Aorta (tissue), 5 donors: ENCODE data around the gene SLCO2A1. TPM values are rescaled to one million over a fixed set of nuclear protein-coding genes. Genes with fewer than 3 reads are reported as not detected.
"Not testable (repeated sequence)": the region's sequence is repeated elsewhere in the genome, so short reads cannot be mapped to it uniquely, and the experiment has no call there.

Source experiments
- ATAC-seq: fragments of 200-7000 bp; cut with Tn5 transposase; one replicate; pipeline ENCODE4 v1.9.1; 2022; ENCODE audit warnings: moderate library complexity; ENCODE audit not compliant: low FRiP score
- DNase-seq, 2 donors: peaks; one replicate each; pipeline ENCODE4 v3.0.0-alpha.2; 2020
- H3K27ac ChIP-seq, 2 donors: one replicate each; pipeline ENCODE4 v1.5.1; 2013; ENCODE audit warnings: low read length in 2 of 2, mild to moderate bottlenecking in 2 of 2, moderate library complexity in 2 of 2, control low read depth in 1 of 2, inconsistent platforms in 1 of 2, low read depth in 1 of 2
- H3K27me3 ChIP-seq, 2 donors: one replicate each; pipeline ENCODE4 v1.6.1; 2013; ENCODE audit warnings: control low read depth in 1 of 2, low read length in 1 of 2, mild to moderate bottlenecking in 1 of 2, moderate library complexity in 1 of 2; ENCODE audit not compliant: insufficient read depth in 2 of 2, control insufficient read depth in 1 of 2
- H3K36me3 ChIP-seq, 2 donors: one replicate each; pipeline ENCODE4 v1.6.1; 2013; ENCODE audit warnings: control low read depth in 1 of 2, low read length in 1 of 2, mild to moderate bottlenecking in 1 of 2; ENCODE audit not compliant: insufficient read depth in 2 of 2, control insufficient read depth in 1 of 2
- H3K4me1 ChIP-seq, 2 donors: one replicate each; pipeline ENCODE4 v1.6.1; 2013; ENCODE audit warnings: low read length in 2 of 2, control low read depth in 1 of 2, mild to moderate bottlenecking in 1 of 2, moderate library complexity in 1 of 2; ENCODE audit not compliant: insufficient read depth in 2 of 2, control insufficient read depth in 1 of 2
- H3K4me3 ChIP-seq, 2 donors: one replicate each; pipeline ENCODE4 v1.5.1; 2013; ENCODE audit warnings: low read length in 2 of 2, control low read depth in 1 of 2, mild to moderate bottlenecking in 1 of 2
- H3K9me3 ChIP-seq: one replicate; pipeline ENCODE4 v1.6.1; 2013; ENCODE audit warnings: mild to moderate bottlenecking, low read length; ENCODE audit not compliant: control insufficient read depth
- WGBS, 2 donors: extraction: QIAGEN DNeasy Blood & Tissue Kit; methylation state at CpG; one replicate each; pipeline ENCODE4 v1.1.7; 2013; 5-methylcytosine and 5-hydroxymethylcytosine counted together
- intact Hi-C, 2 donors: fragments of 100-400 bp; cut with DNase I; formaldehyde crosslinking; loops; one replicate each; pipeline versions ENCODE4 v1.14.2 to v1.15.0; 2022
- polyA plus RNA-seq, 2 donors: library from polyadenylated mRNA; stranded (reverse); fragments of 200-250 nt; gene quantifications; one replicate each; pipeline ENCODE4 v1.2.3, GENCODE V29; 2013
- total RNA-seq, 2 donors: library from RNA; stranded (reverse); fragmentation: NEBNext Ultra II Directional; extraction: Animal tissue kit (Norgen Biotek cat#: 25700); gene quantifications; one replicate each; pipeline ENCODE4 v1.2.1, GENCODE V29; 2021
- donor health status: healthy with polysubstance abuse.
- donor health status: Bipolar disorder and iron deficiency.
- donor health status: DM: no; HTN: no; CAD: no.
- donor health status: DM: no; HTN: no; CAD: no.
- donor health status: DM: yes; HTN: yes; CAD: no.

The SLCO2A1 gene
- total and polyA plus RNA-seq, 4 donors = 0.25 to 101 (median 49.8) TPM

DNA sequence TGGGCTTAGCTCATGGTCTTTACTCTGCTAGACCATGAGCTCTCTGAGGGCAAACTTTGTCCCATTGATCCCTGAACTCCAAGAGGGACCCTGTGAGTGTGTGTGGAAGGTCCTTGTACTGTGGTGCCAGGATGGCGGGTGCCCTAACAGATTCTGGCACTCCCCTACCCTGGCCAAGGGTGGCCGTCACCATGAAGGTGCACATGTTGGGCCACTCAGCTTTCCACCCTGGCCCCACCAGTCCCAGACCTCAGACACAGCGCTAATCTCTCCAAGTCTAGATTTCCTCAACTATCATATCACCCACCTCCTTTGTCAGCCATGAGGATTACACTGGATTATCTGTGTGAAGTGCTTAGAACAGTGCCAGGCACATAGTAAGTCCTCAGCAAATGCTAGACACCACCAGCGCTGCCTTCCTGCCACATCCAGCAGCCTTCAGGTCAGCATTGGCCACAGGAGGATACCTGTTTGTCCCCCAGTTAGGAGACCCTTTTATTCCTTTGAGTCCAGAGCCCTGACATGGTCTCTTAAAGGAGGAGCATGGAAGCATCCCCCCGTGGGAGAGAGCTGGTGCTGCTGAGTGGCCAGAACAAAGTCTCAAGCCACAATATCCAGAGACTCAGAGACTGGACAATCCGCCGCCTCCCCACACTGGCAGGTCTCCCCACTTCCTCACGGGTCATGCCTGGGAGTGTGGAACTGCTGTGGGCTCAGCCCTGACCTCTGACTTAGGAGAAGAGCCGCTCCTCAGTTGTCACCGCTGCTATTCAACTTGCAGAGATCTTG lies 44.5 kb upstream of the SLCO2A1 start:
- ATAC-seq (no peak), DNase-seq (peak in 1 of 2 donors; percentile 58)
- H3K9me3 ChIP-seq = no peaks in the 10 kb centered on the region
- H3K4me3 ChIP-seq = no peak overlapping the region
- 88 to 91% methylated on average over 10 of the region's 10 CpGs for WGBS, 2 donors
- H3K4me1 ChIP-seq = no peaks in the 10 kb centered on the region
- no peak overlapping the region for H3K27ac ChIP-seq
- intact Hi-C loops = no loop called here
- H3K27me3 ChIP-seq = no peaks in the 10 kb centered on the region
- H3K36me3 ChIP-seq = no peaks in the 10 kb centered on the region

DNA sequence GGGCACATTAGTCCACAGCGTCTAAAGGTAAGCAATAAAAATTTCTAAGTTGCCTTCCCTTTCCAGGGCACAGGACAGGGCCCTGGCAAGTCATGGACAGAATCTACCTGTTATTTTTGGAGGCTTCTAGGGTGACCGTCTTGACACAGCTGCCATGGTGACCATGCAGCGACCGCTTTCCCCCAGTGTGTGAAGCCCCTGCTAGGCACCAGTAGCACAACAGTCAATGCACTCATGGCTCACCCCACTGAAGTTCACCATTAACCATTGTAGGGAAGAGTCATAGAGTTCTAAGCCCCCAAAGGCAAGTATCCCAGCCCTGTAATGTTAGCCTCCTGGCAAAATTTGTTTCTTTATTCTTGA lies 43.8 kb upstream of the SLCO2A1 start:
- intact Hi-C loops = no loop called here
- 89 to 95% methylated on average over 4 of the region's 4 CpGs for WGBS, 2 donors
- Histone ChIP-seq H3K4me1 (no peaks in the 10 kb centered on the region), H3K27ac (no peak overlapping the region), H3K4me3 (no peak overlapping the region), H3K9me3 (no peaks in the 10 kb centered on the region), H3K36me3 (no peaks in the 10 kb centered on the region), H3K27me3 (no peaks in the 10 kb centered on the region)
- ATAC-seq (no peak), DNase-seq (peak in 1 of 2 donors; percentile 32)

DNA sequence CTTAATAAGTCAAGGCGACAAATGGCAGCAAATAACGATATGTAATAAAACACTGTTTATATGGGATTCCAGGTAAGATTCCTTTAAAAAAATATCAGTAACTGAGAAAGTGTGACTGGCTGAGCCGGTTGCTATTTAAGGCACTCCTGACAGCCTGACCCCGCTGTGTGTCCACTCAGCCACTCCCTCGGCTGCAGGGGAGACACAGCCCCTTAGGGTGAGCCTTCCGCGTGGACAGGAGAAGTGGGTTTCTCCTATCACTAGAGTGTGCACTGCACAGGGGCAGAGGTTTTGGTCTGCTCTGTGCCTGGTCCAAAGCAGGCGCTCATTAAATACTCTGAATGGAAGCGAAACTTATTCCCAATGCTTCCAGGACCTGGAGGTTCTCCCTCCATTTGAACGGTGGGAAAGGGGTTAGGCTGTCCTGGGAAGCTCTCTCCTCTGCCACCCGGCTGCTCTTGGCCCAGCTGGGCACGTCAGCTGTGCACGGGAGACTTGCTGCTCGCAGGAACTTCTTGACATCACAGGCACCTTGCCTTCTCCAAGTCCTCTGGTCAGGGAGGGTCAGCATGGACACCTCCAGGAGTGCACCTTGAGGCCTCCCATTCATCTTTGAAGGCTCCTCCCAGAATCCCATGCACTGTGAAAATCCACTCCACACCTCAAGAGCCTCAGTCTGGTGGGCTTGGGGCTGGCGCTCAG lies 43.3 kb upstream of the SLCO2A1 start:
- Histone ChIP-seq H3K27ac (no peak overlapping the region), H3K4me1 (no peaks in the 10 kb centered on the region), H3K36me3 (no peaks in the 10 kb centered on the region), H3K4me3 (no peak overlapping the region), H3K27me3 (no peaks in the 10 kb centered on the region), H3K9me3 (no peaks in the 10 kb centered on the region)
- WGBS, 2 donors = 89 to 91% methylated on average over 15 of the region's 15 CpGs
- peak in 1 of 2 donors; percentile 38 for DNase-seq
- intact Hi-C loops = no loop called here
- no peak for ATAC-seq

DNA sequence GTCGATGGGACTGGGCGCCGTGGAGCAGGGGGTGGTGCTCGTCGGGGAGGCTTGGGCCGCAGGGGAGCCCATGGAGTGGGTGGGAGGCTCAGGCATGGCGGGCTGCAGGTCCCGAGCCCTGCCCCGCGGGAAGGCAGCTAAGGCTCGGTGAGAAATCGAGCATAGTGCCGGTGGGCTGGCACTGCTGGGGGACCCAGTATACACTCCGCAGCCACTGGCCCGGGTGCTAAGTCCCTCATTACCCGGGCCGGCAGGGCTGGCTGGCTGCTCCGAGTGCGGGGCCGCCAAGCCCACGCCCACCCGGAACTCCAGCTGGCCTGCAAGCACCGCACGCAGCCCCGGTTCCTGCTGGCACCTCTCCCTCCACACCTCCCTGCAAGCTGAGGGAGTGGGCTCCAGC lies 40.6 kb upstream of the SLCO2A1 start:
- peak in 1 of 2 donors; percentile 57 for DNase-seq
- H3K4me3 ChIP-seq, H3K27ac ChIP-seq, intact Hi-C loops, H3K27me3 ChIP-seq, ATAC-seq, H3K4me1 ChIP-seq, H3K9me3 ChIP-seq, H3K36me3 ChIP-seq: not testable (repeated sequence)
- WGBS, 2 donors = 95 to 96% methylated on average over 25 of the region's 25 CpGs

DNA sequence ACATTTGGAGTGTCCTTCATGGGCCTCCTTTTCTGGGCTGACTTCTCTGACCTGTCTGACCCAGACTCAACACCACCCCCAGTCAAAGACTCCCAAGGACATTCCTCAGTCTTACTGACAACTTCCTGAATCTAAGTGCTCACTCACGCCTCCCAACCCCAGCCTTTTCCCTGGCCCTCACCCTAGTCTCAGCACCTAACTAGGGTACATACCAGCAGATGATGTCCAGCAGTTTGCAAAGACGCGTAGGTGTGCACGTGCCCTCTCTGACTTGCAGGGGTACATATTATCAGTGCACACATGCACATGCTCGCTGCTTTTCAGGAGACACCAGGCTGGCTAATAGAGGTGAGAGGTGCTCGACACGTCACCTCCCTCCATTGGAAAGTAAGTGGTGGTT lies 38.7 kb upstream of the SLCO2A1 start:
- intact Hi-C loops = no loop called here
- Histone ChIP-seq H3K4me3 (no peak overlapping the region), H3K9me3 (no peaks in the 10 kb centered on the region), H3K27ac (no peak overlapping the region), H3K36me3 (no peaks in the 10 kb centered on the region), H3K4me1 (no peaks in the 10 kb centered on the region), H3K27me3 (no peaks in the 10 kb centered on the region)
- WGBS, 2 donors = 96 to 99% methylated on average over 7 of the region's 7 CpGs
- ATAC-seq (no peak), DNase-seq (peak in 1 of 2 donors; percentile 26)

DNA sequence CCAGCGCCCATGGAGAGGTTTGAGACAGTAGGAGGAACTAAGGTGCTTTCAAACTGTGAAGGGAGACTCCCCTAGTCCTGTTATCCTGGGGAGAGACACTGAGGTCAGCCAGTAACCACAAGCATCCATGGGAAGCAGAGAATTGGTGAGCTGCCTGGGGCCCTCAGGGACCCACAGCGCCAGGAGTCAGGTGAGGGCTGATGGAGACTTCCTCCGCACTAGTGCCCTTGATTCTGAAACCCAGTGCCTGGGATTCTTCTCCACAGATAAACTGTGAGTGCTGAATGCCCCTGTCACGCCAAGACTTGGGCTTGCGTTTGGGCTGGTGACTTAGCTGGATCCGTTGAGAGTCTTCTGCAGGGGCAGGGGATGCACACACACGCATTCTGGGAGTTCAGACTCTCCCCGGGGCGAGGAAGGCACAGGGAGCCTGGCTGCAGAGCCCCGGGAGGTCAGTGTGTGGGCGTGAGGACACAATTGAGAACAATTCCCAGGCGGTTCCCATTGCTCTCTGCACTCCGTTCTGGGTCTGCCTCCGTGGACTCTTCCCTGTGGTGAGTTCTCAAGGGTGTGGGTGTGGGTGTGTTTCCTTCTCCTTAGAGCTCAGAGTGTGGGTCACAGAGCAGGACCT lies 37.9 kb upstream of the SLCO2A1 start:
- peak in 1 of 2 donors; percentile 63 for DNase-seq
- Histone ChIP-seq H3K27me3 (no peaks in the 10 kb centered on the region), H3K4me1 (no peaks in the 10 kb centered on the region), H3K4me3 (no peak overlapping the region), H3K27ac (no peak overlapping the region), H3K9me3 (no peaks in the 10 kb centered on the region), H3K36me3 (no peaks in the 10 kb centered on the region)
- WGBS, 2 donors = 86 to 90% methylated on average over 14 of the region's 14 CpGs
- no peak for ATAC-seq
- intact Hi-C loops = no loop called here

DNA sequence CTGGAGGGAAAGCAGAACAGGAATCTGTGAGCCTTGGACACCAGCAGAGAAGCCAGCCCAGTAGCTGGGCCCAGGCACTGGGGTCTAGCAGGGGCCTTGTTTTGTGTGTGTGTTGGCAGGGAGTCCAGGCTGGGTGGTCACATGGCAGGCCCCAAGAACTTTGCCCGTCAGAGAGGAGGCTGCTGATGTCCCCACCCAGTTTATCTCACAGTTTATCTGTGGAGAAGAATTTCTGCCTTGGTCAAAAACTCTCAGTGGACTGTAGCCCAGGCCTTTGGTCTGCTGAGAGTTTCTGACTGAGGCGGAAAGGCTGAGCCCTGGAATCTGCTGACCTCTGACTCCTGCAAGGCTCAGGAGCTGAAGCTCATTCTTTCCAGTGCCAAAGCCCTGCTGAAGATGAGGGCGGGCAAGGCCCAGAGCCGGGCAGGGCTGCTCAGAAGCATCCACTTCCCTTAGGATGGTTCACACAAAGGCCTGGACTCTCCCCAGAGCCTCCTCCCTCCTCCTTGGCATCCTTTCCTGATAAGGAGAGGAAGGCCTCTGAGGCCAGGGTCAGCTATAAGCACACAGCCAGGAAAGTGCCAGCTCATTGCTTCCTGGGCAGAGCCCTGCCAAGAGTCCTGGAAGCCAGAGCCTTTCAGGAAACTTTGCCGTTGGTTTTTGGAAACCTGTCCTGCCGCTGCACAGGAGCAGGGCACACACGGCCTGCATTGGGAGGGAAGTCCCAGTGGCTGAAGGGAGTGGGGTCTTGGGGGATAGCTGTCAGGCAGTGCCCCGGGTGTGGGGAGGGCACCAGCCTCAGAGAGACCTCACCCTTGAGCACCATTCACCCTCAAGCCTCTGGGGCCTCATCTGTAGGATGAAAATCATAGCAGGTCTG lies 37.2 kb upstream of the SLCO2A1 start:
- 72% methylated on average over 8 of the region's 8 CpGs for WGBS, 2 donors
- Histone ChIP-seq H3K4me1 (no peaks in the 10 kb centered on the region), H3K4me3 (no peak overlapping the region), H3K27me3 (no peaks in the 10 kb centered on the region), H3K36me3 (no peaks in the 10 kb centered on the region), H3K27ac (no peak overlapping the region), H3K9me3 (no peaks in the 10 kb centered on the region)
- ATAC-seq (peak; percentile 61), DNase-seq (no peak)
- intact Hi-C loops = no loop called here

DNA sequence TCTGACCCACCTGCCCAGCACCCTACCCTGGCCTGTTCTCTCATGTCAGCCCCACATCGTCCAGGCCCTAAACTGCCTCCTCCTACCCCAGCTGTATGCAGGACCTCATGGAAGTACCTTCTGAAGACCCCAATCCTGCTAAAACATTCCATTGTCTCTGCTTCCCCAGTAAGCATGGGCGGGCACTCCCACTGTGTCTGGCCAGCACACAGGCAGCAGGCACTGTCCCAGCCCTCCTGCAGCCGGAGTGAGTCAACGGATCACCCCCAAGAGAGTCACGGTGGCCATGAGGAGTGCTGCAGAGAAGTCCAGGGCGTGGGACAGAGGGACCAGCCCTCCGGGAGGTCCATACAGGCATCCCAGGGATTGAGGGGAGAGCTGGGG lies 36.4 kb upstream of the SLCO2A1 start:
- Histone ChIP-seq H3K9me3 (no peaks in the 10 kb centered on the region), H3K27ac (no peak overlapping the region), H3K4me3 (no peak overlapping the region), H3K4me1 (no peaks in the 10 kb centered on the region), H3K36me3 (no peaks in the 10 kb centered on the region), H3K27me3 (no peaks in the 10 kb centered on the region)
- 85 to 86% methylated on average over 7 of the region's 7 CpGs for WGBS, 2 donors
- DNase-seq (peak in 1 of 2 donors; percentile 70), ATAC-seq (peak; percentile 10)
- intact Hi-C loops = no loop called here
